H9 (cell line): ENCODE measurements around the gene FXYD4. TPM values are rescaled to one million over a fixed set of nuclear protein-coding genes. Genes with fewer than 3 reads are reported as not detected.

Experiments
- DNase-seq: peaks from one replicate; pipeline ENCODE4 v3.0.0-alpha.2; 2017
- H2AFZ ChIP-seq: one replicate; pipeline ENCODE4 v1.6.1; 2013; ENCODE audit warnings: mild to moderate bottlenecking, low read length, control low read depth, moderate library complexity
- H2AK5ac ChIP-seq: 2 replicates; pipeline ENCODE4 v1.6.1; 2013; ENCODE audit warnings: low read length, control low read depth, mixed read lengths; ENCODE audit not compliant: insufficient read length
- H2BK120ac ChIP-seq: one replicate; pipeline ENCODE4 v1.6.1; 2013; ENCODE audit warnings: low read depth, mild to moderate bottlenecking, low read length, control low read depth, inconsistent platforms; ENCODE audit not compliant: poor library complexity, severe bottlenecking
- H2BK12ac ChIP-seq: 2 replicates; pipeline ENCODE4 v1.6.1; 2013; ENCODE audit warnings: low read length, control low read depth, mixed read lengths, low read depth; ENCODE audit not compliant: insufficient read length
- H2BK15ac ChIP-seq: 2 replicates; pipeline ENCODE4 v1.6.1; 2013; ENCODE audit warnings: low read depth, low read length, control low read depth
- H2BK20ac ChIP-seq: one replicate; pipeline ENCODE4 v1.6.1; 2013; ENCODE audit warnings: low read depth, mild to moderate bottlenecking, low read length, control low read depth, inconsistent platforms; ENCODE audit not compliant: poor library complexity, severe bottlenecking
- H2BK5ac ChIP-seq: 2 replicates; pipeline ENCODE4 v1.6.1; 2013; ENCODE audit warnings: low read length, control low read depth, mixed read lengths; ENCODE audit not compliant: insufficient read length
- H3K14ac ChIP-seq: 2 replicates; pipeline ENCODE4 v1.6.1; 2013; ENCODE audit warnings: low read length, control low read depth; ENCODE audit not compliant: insufficient read depth
- H3K18ac ChIP-seq: 2 replicates; pipeline ENCODE4 v1.6.1; 2013; ENCODE audit warnings: low read depth, mild to moderate bottlenecking, mixed read lengths, low read length, control low read depth; ENCODE audit not compliant: insufficient read length
- H3K23ac ChIP-seq: 2 replicates; pipeline ENCODE4 v1.6.1; 2013; ENCODE audit warnings: low read length, control low read depth, mixed read lengths, low read depth; ENCODE audit not compliant: insufficient read length
- H3K23me2 ChIP-seq: 2 replicates; pipeline ENCODE4 v1.6.1; 2013; ENCODE audit warnings: low read depth, mild to moderate bottlenecking, mixed read lengths, low read length, control low read depth; ENCODE audit not compliant: insufficient read length, poor library complexity, severe bottlenecking
- H3K27ac ChIP-seq: 2 replicates; pipeline ENCODE4 v1.5.1; 2013; ENCODE audit warnings: low read length, control low read depth, mixed read lengths, low read depth; ENCODE audit not compliant: insufficient read length
- H3K27me3 ChIP-seq: 2 replicates; pipeline ENCODE4 v1.6.1; 2013; ENCODE audit warnings: low read length, control low read depth, inconsistent platforms; ENCODE audit not compliant: insufficient read depth
- H3K4ac ChIP-seq: 2 replicates; pipeline ENCODE4 v1.6.1; 2013; ENCODE audit warnings: low read depth, mild to moderate bottlenecking, control low read depth, inconsistent platforms, low read length, moderate library complexity
- H3K4me1 ChIP-seq: 2 replicates; pipeline ENCODE4 v1.6.1; 2013; ENCODE audit warnings: low read length, control low read depth, inconsistent platforms; ENCODE audit not compliant: insufficient read depth
- H3K4me2 ChIP-seq: 2 replicates; pipeline ENCODE4 v1.6.1; 2013; ENCODE audit warnings: low read length, control low read depth, mixed read lengths; ENCODE audit not compliant: insufficient read length, insufficient read depth
- H3K56ac ChIP-seq: 2 replicates; pipeline ENCODE4 v1.6.1; 2013; ENCODE audit warnings: low read depth, mild to moderate bottlenecking, mixed read lengths, low read length, control low read depth; ENCODE audit not compliant: insufficient read length
- H3K79me1 ChIP-seq: 2 replicates; pipeline ENCODE4 v1.6.1; 2013; ENCODE audit warnings: low read depth, mild to moderate bottlenecking, moderate library complexity, low read length, control low read depth, inconsistent platforms; ENCODE audit not compliant: insufficient read depth, poor library complexity, severe bottlenecking
- H3K79me2 ChIP-seq: 2 replicates; pipeline ENCODE4 v1.6.1; 2013; ENCODE audit warnings: low read length, control low read depth, inconsistent platforms; ENCODE audit not compliant: insufficient read depth
- H3K9ac ChIP-seq: 2 replicates; pipeline ENCODE4 v1.6.1; 2013; ENCODE audit warnings: low read length, control low read depth, mixed read lengths; ENCODE audit not compliant: insufficient read length; ENCODE audit errors: extremely low read depth
- H3K9me3 ChIP-seq: one replicate; pipeline ENCODE4 v1.6.1; 2013; ENCODE audit warnings: low read depth, low read length, inconsistent platforms; ENCODE audit not compliant: control insufficient read depth
- H3T11ph ChIP-seq: one replicate; pipeline ENCODE4 v1.6.1; 2013; ENCODE audit warnings: mild to moderate bottlenecking, low read length, control low read depth, inconsistent platforms
- H4K20me1 ChIP-seq: one replicate; pipeline ENCODE4 v1.6.1; 2013; ENCODE audit not compliant: control insufficient read depth, insufficient read length, insufficient read depth
- H4K5ac ChIP-seq: 2 replicates; pipeline ENCODE4 v1.6.1; 2013; ENCODE audit warnings: low read depth, mild to moderate bottlenecking, mixed read lengths, low read length, control low read depth; ENCODE audit not compliant: insufficient read length
- H4K8ac ChIP-seq: replicated peaks from 2 replicates; pipeline ENCODE4 v1.6.1; 2013; ENCODE audit warnings: low read length, control low read depth, mixed read lengths, low read depth; ENCODE audit not compliant: insufficient read length
- H4K91ac ChIP-seq: 2 replicates; pipeline ENCODE4 v1.6.1; 2013; ENCODE audit warnings: low read depth, mild to moderate bottlenecking, moderate library complexity, mixed read lengths, low read length, control low read depth; ENCODE audit not compliant: insufficient read length
- H3K27ac Mint-ChIP-seq, 3 experiments: 2 replicates in 2 of 3; 3 replicates in 1 of 3; pipeline ENCODE4 v1.8.0; 2020 to 2021; ENCODE audit warnings: mixed read lengths in 3 of 3, mild to moderate bottlenecking in 1 of 3, moderate library complexity in 1 of 3
- H3K27me3 Mint-ChIP-seq: 2 replicates; pipeline ENCODE4 v1.8.0; 2021; ENCODE audit warnings: low read depth, mild to moderate bottlenecking, moderate library complexity, mixed read lengths
- H3K36me3 Mint-ChIP-seq, 3 experiments: 2 replicates in 2 of 3; 3 replicates in 1 of 3; pipeline ENCODE4 v1.8.0; 2020 to 2021; ENCODE audit warnings: low read depth in 3 of 3, mixed read lengths in 3 of 3; ENCODE audit not compliant: insufficient read depth in 1 of 3
- H3K4me1 Mint-ChIP-seq, 2 experiments: 2 replicates each; pipeline ENCODE4 v1.8.0; 2020; ENCODE audit warnings: mixed read lengths in 2 of 2
- H3K4me3 Mint-ChIP-seq, 2 experiments: 2 replicates in 1 of 2; 3 replicates in 1 of 2; pipeline ENCODE4 v1.8.0; 2020 to 2021; ENCODE audit warnings: mild to moderate bottlenecking in 2 of 2, mixed read lengths in 2 of 2, moderate library complexity in 1 of 2
- H3K9me3 Mint-ChIP-seq, 2 experiments: 2 replicates in 1 of 2; 3 replicates in 1 of 2; pipeline ENCODE4 v1.8.0; 2020; ENCODE audit warnings: mild to moderate bottlenecking in 2 of 2, mixed read lengths in 2 of 2, moderate library complexity in 1 of 2
- CTCF ChIP-seq: fragments of 200-600 bp; sonication (generic); conservative IDR thresholded peaks from 3 replicates; pipeline ENCODE4 v1.8.0; 2021; ENCODE audit warnings: antibody characterized with exemption, mild to moderate bottlenecking
- WGBS: extraction: QIAGEN DNeasy Blood & Tissue Kit; methylation state at CpG from one replicate; pipeline ENCODE4 v1.1.7; 2013; ENCODE audit warnings: missing lambda C conversion rate, low lambda C conversion rate, mixed read lengths; ENCODE audit not compliant: insufficient read length; ENCODE audit errors: extremely low coverage; 5-methylcytosine and 5-hydroxymethylcytosine counted together
- total RNA-seq: library from RNA; stranded (reverse); gene quantifications from 2 replicates; pipeline ENCODE4 v1.2.1, GENCODE V29; 2021

FXYD4 gene
- total RNA-seq, 1 experiment from 2014 or later, result not detected

DNA sequence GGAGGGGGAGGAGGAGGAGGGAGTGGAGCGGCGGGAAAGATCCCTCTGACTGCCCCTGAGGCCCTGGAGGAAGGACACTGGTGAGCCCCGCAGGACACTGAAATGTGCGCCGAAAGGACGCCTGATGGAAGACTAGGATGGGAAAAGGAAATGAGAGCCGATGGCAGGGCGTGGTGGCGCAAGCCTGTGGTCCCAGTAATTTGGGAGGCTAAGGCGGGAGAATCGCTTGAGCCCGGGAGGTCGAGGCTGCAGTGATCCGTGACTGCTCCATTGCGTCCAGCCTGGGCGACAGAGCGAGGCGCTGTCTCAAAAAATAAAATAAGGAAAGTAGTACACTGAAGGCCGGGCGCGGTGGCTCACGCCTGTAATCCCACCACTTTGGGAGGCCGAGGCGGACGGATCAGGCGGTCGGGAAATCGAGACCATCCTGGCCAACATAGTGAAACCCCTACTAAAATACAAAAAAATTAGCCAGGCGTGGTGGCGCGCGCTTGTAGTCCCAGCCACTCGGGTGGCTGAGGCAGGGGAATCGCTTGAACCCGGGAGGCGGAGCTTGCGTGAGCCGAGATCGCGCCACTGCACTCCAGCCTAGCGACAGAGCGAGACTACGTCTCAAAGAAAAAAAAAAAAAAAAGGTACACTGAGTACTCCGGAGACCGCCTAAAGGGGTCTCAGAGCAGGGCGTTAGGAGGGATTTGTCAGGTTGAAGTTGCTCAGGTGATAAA, 38.1 kb downstream of the FXYD4 start:
- no peak overlapping the region for H3K23ac ChIP-seq
- H3K27ac Mint-ChIP-seq, result peak overlapping the region; percentile 97 to 98 (median 98); a peak in 6 of 7 replicates
- peak overlapping the region; percentile 63 for H2BK120ac ChIP-seq
- DNase-seq, result no peak
- H3K56ac ChIP-seq, result no peak overlapping the region
- no peak for TF ChIP-seq CTCF
- no peak overlapping the region for H2BK15ac ChIP-seq
- no peaks in the 10 kb centered on the region for H3K9me3 ChIP-seq
- peak overlapping the region; percentile 90 for H3K9ac ChIP-seq
- peaks cover 28% of the 10 kb centered on the region for H3K79me2 ChIP-seq
- peak overlapping the region; percentile 90 for H3K18ac ChIP-seq
- H3K9me3 Mint-ChIP-seq, result peaks cover 2 to 3% of the 10 kb centered on the region in 2 experiments; a peak in 2 of 5 replicates
- H3K23me2 ChIP-seq, result peaks cover 4% of the 10 kb centered on the region
- H3K79me1 ChIP-seq, result no peaks in the 10 kb centered on the region
- peak overlapping the region; percentile 98 to 99 for H3K4me3 Mint-ChIP-seq
- H3K4me1 ChIP-seq, result no peaks in the 10 kb centered on the region
- no peaks in the 10 kb centered on the region for H3K27me3 ChIP-seq
- no peak overlapping the region for H2BK5ac ChIP-seq
- peaks cover 14 to 25% of the 10 kb centered on the region in 2 experiments for H3K4me1 Mint-ChIP-seq
- H3K4ac ChIP-seq, result no peak overlapping the region; the same call in 1 of the 2 replicates
- peak overlapping the region; percentile 37 for H3K4me2 ChIP-seq
- peaks cover 1% of the 10 kb centered on the region; the same call in 1 of the 2 replicates for H3K27me3 Mint-ChIP-seq
- H4K5ac ChIP-seq, result no peak overlapping the region
- H2AFZ ChIP-seq, result no peak overlapping the region
- no peak overlapping the region for H4K91ac ChIP-seq
- H3K27ac ChIP-seq, result peak overlapping the region; percentile 3
- no peak overlapping the region for H2AK5ac ChIP-seq
- no peak overlapping the region for H4K8ac ChIP-seq
- peaks cover 0 to 13% (median 7%) of the 10 kb centered on the region in 3 experiments; a peak in 4 of 7 replicates for H3K36me3 Mint-ChIP-seq
- H4K20me1 ChIP-seq, result no peaks in the 10 kb centered on the region
- H2BK12ac ChIP-seq, result no peak overlapping the region
- H2BK20ac ChIP-seq, result no peak overlapping the region
- no CpG with 5 or more reads among the region's 46 CpGs for WGBS
- H3K14ac ChIP-seq, result peak overlapping the region; percentile 85; the same call in 1 of the 2 replicates
- no peak overlapping the region for H3T11ph ChIP-seq
